ENCODE data around the gene SMURF2. TPM values are rescaled to one million over a fixed set of nuclear protein-coding genes. Genes with fewer than 3 reads are reported as not detected.
"Not testable (repeated sequence)": the region's sequence is repeated elsewhere in the genome, so short reads cannot be mapped to it uniquely, and the experiment has no call there.

Gene SMURF2
- total and polyA plus RNA-seq, 2 of the 4 experiments (the other 2 are of a cell fraction) = 131 to 774 TPM

DNA sequence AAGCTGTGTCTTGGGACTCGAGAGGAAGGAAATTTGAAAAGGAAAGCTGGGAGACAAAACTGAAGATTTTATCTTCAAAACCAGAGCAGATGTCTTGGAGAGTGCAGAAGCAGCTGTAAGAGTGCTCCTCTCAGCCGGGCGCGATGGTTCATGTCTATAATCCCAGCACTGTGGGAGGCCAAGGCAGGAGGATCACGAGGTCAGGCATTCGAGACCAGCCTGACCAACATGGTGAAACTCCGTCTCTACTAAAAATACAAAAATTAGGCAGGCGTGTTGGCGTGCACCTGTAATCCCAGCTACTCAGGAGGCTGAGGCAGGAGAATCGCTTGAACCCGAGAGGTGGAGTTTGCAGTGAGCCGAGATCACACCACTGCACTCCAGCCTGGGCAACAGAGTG is 57.6 kb downstream of the SMURF2 start:
- H3K23ac ChIP-seq (ENCODE audit: low read depth, low read length); H2AFZ ChIP-seq (replicated peaks; ENCODE audit: low read length, poor library complexity); H3K4me2 ChIP-seq (ENCODE audit: low read depth, low read length); H3K27ac ChIP-seq (ENCODE audit: insufficient read depth, low read length); H2AK9ac ChIP-seq (replicated peaks; ENCODE audit: low read depth, low read length, poor library complexity); H3K14ac ChIP-seq (replicated peaks; ENCODE audit: low read depth, low read length); intact Hi-C loops (cut with micrococcal nuclease); H3K4ac ChIP-seq (ENCODE audit: low read depth, low read length); DNase-seq; H3K56ac ChIP-seq (ENCODE audit: extremely low read depth, insufficient read depth, low read length); H3K27me3 ChIP-seq (ENCODE audit: control insufficient read depth, insufficient read depth, low read length); in situ Hi-C loops (cut with MboI; ENCODE audit: low sequenced_read_pairs); H3K9me3 ChIP-seq (ENCODE audit: control insufficient read depth, insufficient read depth, low read length); H3K9me1 ChIP-seq (ENCODE audit: insufficient read depth, low read length); H4K5ac ChIP-seq (ENCODE audit: low read depth, low read length); H2BK20ac ChIP-seq (ENCODE audit: low read depth, low read length); ATAC-seq (ENCODE audit: low read depth); CTCF ChIA-PET; H2BK15ac ChIP-seq (ENCODE audit: low read depth, low read length); H3K9ac ChIP-seq (ENCODE audit: low read depth, low read length); H3K18ac ChIP-seq (ENCODE audit: low read depth, low read length); H2AK5ac ChIP-seq (ENCODE audit: low read depth, low read length); POLR2A ChIA-PET (ENCODE audit: unreplicated experiment); BruUV-seq (replicated peaks); H3K4me1 ChIP-seq (ENCODE audit: control insufficient read depth, insufficient read depth, low read length); H2BK120ac ChIP-seq (ENCODE audit: low read depth, low read length); H2BK5ac ChIP-seq (ENCODE audit: low read depth, low read length, poor library complexity, severe bottlenecking); H3K4me3 ChIP-seq (ENCODE audit: insufficient read depth, low read depth, low read length); H3K36me3 ChIP-seq (ENCODE audit: control insufficient read depth, insufficient read depth, low read length); dilution Hi-C loops (cut with HindIII; ENCODE audit: low sequenced_read_pairs, unreplicated experiment); H4K8ac ChIP-seq (ENCODE audit: low read depth in 2 of 2, low read length in 2 of 2); H4K91ac ChIP-seq (ENCODE audit: insufficient read depth, low read depth, low read length): not testable (repeated sequence)
- H3K79me1 ChIP-seq (ENCODE audit: low read depth in 1 of 2, low read length in 2 of 2) = peaks cover 0 to 22% of the 10 kb centered on the region in 2 experiments; a peak in 2 of 4 replicates
- WGBS, 2 experiments (ENCODE audit: extremely low coverage in 2 of 2, insufficient read length in 1 of 2) = 89% methylated on average over 4 of the region's 12 CpGs; no CpG with 5 or more reads in 1 of the 2 experiments
- peaks cover 97% of the 10 kb centered on the region for H4K20me1 ChIP-seq (ENCODE audit: insufficient read depth, low read length)

All from IMR-90 (cell line).